NCI-H524 treated with DMSO at 0.1 percent for 48 hours (cell line): ENCODE data around the gene ZNF528.

Source experiments
- DNase-seq: peaks from one replicate; lab custom pipeline; 2025; lab: John Stamatoyannopoulos, UW

ZNF528 gene

GRCh38 chr19:52397310-52398080 is at the start of gene ZNF528:
Gene ZNF528, plus strand, starts transcription at chr19:52397849. Its CDS starts 4,165 bp downstream, at chr19:52402014.
- peak; percentile 53 for DNase-seq

DNA sequence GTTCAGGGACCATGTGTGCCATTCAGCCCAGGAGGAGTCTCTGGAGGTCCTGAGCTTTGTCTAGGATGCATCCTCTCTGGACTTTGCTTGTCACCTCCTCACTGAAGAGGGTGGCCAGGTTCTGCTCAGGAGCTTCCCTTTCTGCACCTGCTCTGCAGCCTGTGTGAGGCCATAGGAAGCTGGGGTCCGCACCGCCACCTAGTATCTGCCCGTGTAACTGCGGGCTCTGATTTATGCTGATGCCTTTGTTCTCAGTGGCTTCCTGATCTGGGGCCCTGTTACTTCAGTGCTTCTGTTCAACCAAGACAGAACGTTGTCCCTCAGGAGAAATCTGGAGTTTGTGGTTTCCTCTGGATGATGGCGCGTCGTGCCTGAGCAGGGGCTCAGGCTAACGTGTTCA is 46.1 kb upstream of the ZNF528 start:
- no peak for DNase-seq

DNA sequence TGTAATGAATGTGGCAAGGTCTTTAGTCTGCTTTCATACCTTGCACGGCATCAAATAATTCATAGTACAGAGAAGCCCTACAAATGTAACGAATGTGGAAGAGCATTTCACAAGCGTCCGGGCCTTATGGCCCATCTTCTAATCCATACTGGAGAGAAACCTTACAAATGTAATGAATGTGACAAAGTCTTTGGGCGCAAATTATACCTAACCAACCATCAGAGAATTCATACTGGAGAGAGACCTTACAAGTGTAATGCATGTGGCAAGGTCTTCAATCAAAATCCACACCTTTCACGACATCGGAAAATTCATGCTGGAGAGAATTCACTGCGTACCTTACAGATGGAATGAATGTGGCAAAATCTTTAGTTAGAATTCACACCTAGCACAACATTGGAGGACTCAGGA is 31.2 kb upstream of the ZNF528 start:
- no peak for DNase-seq

- DNase-seq: peak; percentile 62
Measured at GRCh38 chr19:52369559-52370340, 27.9 kb upstream of the ZNF528 start, which contains the start of gene ZNF880. Gene ZNF880, plus strand, starts transcription at chr19:52369923. Its CDS starts 43 bp downstream, at chr19:52369966.

DNA sequence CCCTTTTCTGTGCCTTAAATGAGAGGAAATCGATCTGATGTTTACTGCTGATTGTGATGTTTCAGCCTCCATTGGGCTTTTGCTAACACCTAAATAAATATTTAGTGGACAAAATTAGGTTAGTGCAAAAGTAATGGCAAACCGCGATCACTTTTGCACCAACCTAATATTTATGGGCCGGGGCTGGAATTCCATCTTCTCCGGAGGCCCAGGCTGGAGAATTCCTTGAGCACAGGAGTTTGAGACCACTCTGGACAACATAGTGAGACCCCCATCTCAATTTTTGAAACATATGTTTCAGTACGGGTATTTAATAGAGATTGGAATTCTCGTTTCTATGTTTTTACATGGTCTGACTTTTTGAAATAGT is 27.3 kb upstream of the ZNF528 start:
- no peak for DNase-seq

DNA sequence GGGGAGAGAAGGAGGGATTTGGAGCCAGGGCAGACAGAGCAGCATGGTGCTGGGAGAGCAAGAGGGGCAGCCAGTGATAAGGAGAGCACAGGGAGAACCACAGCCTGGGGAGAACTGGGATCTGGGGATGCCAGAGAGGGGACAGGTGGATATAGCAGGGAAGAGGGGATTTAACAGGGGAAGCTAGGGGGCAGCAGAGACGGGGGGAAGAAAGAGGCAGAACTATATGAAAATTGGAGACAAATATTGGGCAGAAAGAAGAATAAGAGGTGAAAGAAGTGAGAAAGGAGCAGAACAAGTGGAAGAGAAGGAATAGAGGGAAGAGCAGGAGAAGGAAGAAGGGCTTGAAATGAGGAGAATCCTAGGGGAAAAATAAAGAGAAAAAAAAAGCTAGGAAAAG is 6.5 kb upstream of the ZNF528 start:
- no peak for DNase-seq

DNA sequence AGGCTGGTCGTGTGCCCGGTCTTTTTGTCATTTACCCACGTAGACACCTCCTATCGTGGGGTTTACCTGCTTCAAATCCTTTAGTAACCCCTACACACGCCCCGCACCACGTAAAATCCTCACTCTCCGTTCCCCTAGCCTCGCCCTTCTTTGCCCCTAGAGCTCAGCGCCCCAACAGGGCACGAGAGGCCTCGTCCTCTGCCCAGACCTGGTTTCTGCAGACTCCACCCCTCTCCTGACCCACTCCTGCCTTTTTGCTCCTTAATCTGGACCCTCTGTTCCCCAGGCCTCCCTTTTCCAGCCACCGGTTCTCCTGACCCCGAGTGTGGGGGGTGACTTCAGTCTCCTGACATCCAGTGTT is 412 bp downstream of the ZNF528 start:
- DNase-seq: no peak

GRCh38 chr19:52410276-52410675 is 12.6 kb downstream of the ZNF528 start:
- DNase-seq: no peak

DNA sequence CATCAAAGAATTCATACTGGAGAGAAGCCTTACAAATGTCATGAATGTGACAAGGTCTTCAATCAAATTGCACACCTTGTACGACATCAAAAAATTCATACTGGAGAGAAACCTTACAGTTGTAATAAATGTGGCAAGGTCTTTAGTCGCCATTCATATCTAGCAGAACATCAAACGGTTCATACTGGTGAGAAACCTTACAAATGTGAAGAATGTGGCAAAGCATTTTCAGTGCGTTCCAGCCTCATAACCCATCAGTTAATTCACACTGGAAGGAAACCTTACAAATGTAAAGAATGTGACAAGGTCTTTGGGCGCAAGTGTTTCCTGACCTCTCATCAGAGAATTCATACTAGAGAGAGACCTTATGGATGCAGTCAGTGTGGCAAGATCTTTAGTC is 18.1 kb downstream of the ZNF528 start:
- DNase-seq: no peak

DNA sequence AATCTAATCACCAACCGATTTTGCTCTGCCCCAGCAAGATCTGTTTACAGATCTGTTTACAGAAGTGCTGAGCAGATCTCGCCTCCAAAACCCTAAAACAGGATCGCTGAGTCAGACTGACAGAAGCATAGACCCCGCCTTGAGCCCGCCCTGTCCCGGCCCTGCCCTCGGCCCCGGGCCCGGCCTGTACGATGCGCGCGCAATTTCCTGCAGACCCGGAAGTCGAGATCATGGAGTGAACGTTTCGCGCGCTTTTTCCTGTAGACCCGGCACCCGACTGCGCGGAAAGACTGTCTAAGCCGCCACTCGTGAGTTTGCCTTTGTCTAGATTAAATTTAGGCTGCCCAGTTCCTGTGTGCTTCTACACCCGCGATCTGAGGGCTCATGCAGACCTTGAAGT is 31.3 kb downstream of the ZNF528 start, which contains the start of gene ZNF534:
ZNF534 (plus strand) TSS at position 212 of the 400 bp plus-strand sequence. CDS start 2,327 bp downstream, outside the sequence.
- no peak for DNase-seq

GRCh38 chr19:52442179-52442578 is 44.5 kb downstream of the ZNF528 start:
- DNase-seq: no peak

GRCh38 chr19:52444506-52444905 is 46.9 kb downstream of the ZNF528 start:
- DNase-seq: no peak

DNA sequence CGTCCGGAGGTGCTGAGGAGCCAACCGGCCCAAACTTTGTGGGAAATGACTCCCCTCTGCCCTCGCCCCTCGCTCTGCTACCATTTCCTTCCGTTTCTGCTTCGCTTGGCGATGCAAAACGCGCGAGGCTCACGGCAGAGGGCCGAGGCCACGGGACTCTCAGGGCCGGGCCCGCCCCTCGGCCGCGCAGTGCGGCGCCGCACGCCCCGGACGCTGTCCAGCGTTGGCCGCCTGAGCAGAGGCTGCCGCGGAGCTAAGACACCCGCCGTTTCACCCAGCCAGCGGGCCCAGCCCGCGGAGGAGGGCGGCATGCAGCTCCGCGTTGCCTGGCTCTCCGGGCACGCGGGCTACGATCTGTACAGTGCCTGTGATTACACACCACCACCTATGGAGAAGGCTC is 53.6 kb downstream of the ZNF528 start:
- DNase-seq: no peak

DNA sequence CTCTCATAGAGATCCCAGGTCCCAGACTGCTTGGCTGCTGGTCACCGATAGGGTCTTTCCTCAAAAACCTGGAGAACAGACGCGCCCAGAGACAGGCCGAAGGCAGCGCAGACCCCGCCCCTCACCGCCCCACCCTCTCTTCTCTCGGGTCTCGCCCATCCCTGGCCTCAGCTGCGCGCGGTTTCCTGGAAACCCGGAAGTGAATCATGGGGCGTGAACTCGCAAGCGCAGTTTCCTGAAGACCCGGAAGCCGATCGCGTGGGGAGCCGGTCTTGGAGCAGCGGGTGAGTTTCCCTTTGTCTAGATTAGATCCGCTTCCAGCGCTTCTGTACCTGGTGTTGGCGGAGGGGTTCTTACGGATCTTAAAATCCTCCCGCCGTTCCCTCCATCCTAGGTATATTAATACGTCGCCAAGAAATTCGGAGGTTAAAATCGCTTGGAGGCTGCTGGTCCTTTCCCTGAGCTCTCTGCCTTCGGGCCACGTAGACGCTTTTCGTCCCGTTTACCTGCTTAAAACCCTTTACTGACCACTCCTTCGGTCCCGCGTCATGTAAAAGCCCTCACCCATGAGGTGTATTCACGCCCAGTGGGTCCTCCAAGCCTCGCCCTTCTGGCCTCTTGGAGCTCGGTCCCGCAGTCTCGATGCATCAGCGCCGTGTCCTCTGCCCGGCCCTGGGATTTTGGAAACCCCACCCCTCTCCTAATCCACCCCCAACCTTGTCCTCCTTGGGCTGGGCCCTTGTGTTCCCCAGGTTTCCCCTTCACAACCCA is 55.9 kb downstream of the ZNF528 start, which contains the start of gene ZNF578:
ZNF578 (plus strand) TSS at position 230 of the 771 bp plus-strand sequence. CDS start 48,293 bp downstream, outside the sequence.
- DNase-seq: peak; percentile 19

DNA sequence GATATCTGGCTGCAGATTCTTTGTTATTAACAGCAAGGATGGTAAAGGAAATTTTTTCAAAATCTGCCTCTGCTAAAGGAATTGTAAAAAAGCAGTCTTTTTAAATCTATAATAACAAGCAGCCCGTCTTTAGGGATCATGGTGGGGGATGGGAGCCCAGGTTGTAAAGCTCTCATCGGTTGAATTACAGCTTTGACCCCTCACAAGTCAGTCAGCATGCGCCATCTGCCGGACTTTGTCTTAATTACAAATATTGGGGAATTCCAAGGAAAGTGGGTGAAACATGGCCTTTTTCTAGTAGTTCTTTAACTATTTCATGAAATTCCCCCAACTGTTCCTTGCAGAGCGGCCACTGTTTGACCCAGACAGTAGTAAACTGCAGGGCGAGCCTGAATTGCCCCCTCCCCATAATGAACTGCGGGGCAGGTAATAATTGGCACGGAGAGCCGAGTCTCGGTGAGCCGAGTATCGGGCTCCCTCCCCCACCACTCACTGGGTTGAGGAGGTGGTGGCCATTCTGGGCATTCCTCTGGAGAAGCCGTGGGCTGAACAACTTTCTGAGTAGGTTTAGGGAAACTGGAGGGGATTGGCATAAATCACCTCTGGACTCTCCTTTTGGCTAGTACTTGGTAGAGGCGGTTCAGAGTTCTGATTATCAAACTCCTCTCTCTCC is 67.3 kb downstream of the ZNF528 start:
- no peak for DNase-seq
